Measurements from ENCODE around the gene TTLL11.

DNA sequence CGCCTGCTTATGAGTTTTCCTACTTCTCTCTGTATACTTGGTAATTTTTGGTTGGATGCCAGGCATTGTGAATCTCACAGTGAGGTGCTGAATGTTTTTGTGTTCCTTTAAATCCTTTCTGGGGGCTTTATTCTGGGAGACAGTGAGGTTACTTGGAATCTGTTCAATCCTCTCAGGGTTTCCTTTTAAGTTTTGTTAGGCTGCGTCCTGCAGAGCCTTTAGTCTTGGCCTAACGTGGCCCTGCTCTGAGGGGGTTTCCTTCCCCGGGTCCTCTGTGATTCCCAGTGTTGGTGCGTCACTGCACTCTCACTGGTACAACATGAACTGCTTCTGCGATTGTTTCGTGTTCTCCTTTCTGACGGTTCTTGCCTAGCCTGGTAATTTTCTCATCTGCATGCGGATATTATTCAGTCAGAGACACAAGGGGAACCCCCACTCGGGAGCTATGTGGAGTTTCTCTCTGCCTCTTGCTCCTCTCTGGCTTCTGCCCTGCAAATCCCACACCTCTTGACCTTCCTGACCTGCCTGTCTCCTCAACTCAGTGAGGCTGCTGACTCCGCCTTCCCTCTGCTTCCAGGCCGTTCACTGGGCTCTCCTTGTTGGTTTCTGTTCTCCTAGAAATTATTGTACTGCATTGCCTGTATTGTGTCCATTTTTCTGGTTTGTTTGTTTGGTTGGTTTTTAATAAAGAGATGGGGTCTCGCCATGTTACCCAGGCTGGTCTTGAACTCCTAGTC lies 313.6 kb downstream of the TTLL11 start:
- TF ChIP-seq POLR2A (IDR thresholded peaks at IDR 0.05) (no peak), POLR2AphosphoS5 (IDR thresholded peaks at IDR 0.05) (no peak), EP300 (IDR thresholded peaks at IDR 0.05) (no peak)
- TF ChIP-seq, protein P1, sequence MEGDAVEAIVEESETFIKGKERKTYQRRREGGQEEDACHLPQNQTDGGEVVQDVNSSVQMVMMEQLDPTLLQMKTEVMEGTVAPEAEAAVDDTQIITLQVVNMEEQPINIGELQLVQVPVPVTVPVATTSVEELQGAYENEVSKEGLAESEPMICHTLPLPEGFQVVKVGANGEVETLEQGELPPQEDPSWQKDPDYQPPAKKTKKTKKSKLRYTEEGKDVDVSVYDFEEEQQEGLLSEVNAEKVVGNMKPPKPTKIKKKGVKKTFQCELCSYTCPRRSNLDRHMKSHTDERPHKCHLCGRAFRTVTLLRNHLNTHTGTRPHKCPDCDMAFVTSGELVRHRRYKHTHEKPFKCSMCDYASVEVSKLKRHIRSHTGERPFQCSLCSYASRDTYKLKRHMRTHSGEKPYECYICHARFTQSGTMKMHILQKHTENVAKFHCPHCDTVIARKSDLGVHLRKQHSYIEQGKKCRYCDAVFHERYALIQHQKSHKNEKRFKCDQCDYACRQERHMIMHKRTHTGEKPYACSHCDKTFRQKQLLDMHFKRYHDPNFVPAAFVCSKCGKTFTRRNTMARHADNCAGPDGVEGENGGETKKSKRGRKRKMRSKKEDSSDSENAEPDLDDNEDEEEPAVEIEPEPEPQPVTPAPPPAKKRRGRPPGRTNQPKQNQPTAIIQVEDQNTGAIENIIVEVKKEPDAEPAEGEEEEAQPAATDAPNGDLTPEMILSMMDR (IDR thresholded peaks at IDR 0.05): no peak

Measured in suprapubic skin (tissue), 4 donors.